HG02981 (cell line): ENCODE data around the gene COX20.
A peak's percentile ranks its signal among the peaks of the same experiment; 100 is the strongest.
"Not testable (repeated sequence)": the region's sequence is repeated elsewhere in the genome, so short reads cannot be mapped to it uniquely, and the experiment has no call there.

Experiments
- ATAC-seq: cut with Tn5 transposase; IDR thresholded peaks from one replicate; pipeline ENCODE4 v1.9.1; 2021; ENCODE audit warnings: mild to moderate bottlenecking, moderate library complexity; ENCODE audit not compliant: unreplicated experiment

COX20 gene

GRCh38 chr1:244835276-244836134, at the start of gene COX20:
COX20 (plus strand) TSS chr1:244835658; CDS start chr1:244835715, 57 bp downstream.
- peak; percentile 66 for ATAC-seq

GRCh38 chr1:244788493-244789275, 46.8 kb upstream of the COX20 start:
- ATAC-seq = no peak

- no peak for ATAC-seq
These were observed 46.2 kb upstream of the COX20 start for GRCh38 chr1:244789276-244789580.

GRCh38 chr1:244789731-244790130, 45.7 kb upstream of the COX20 start:
- ATAC-seq = no peak

- no peak for ATAC-seq
These were observed 44.4 kb upstream of the COX20 start for GRCh38 chr1:244791061-244791460.

- ATAC-seq = no peak
These were observed 43.1 kb upstream of the COX20 start for GRCh38 chr1:244792188-244792850.

GRCh38 chr1:244794071-244794470, 41.4 kb upstream of the COX20 start:
- ATAC-seq = no peak

GRCh38 chr1:244794516-244794915, 40.9 kb upstream of the COX20 start:
- not testable (repeated sequence) for ATAC-seq

- no peak for ATAC-seq
These were observed 38.6 kb upstream of the COX20 start for GRCh38 chr1:244796719-244797406.

GRCh38 chr1:244800821-244801220, 34.6 kb upstream of the COX20 start:
- ATAC-seq = no peak

GRCh38 chr1:244801246-244801645, 34.2 kb upstream of the COX20 start:
- ATAC-seq = peak; percentile 72

GRCh38 chr1:244802041-244802440, 33.4 kb upstream of the COX20 start:
- no peak for ATAC-seq

GRCh38 chr1:244802556-244803239, 32.8 kb upstream of the COX20 start:
- no peak for ATAC-seq

- ATAC-seq = no peak
These were observed 30.6 kb upstream of the COX20 start for GRCh38 chr1:244804841-244805240.

- ATAC-seq = no peak
These were observed 28.3 kb upstream of the COX20 start for GRCh38 chr1:244807138-244807537.

- no peak for ATAC-seq
These were observed 25.2 kb upstream of the COX20 start for GRCh38 chr1:244810221-244810620.

GRCh38 chr1:244813327-244813726, 22.1 kb upstream of the COX20 start:
- ATAC-seq = no peak

- ATAC-seq = no peak
These were observed 19.8 kb upstream of the COX20 start for GRCh38 chr1:244815600-244816099.

- ATAC-seq = no peak
These were observed 18.0 kb upstream of the COX20 start for GRCh38 chr1:244817415-244817894.

- no peak for ATAC-seq
These were observed 15.3 kb upstream of the COX20 start for GRCh38 chr1:244820131-244820530.
